ENCODE results near the gene RPTOR. TPM values are rescaled to one million over a fixed set of nuclear protein-coding genes. Genes with fewer than 3 reads are reported as not detected.

RPTOR gene
- total RNA-seq, 3 donors from 2014 or later (not counting 1 experiment from before 2014, with no cell fraction given) = 49.2 to 63.6 (median 55.4) TPM

DNA sequence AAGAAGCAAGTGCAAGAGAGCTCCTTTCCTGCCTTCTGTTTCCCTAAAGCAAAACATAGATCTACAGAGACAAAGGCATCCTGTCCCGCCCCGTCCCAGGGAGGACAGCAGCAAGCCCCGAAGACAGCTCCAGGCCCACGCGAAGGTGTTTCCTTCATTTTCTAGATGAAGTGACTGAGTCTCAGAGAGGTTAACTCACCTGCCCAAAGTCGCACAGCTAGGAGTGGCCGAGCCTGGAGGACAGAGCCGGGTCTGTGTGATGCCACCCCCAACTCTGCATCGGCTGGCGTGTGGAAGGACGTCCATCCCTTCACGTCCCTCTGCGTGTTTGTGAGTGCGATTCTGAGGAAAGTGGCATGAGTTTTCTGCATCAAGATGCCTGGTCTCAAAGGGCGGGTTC lies 259.8 kb downstream of the RPTOR start:
- H3K4me1 Mint-ChIP-seq = no peaks in the 10 kb centered on the region
- no peak overlapping the region for H3K4me3 ChIP-seq (ENCODE audit: low read length)
- 95% methylated on average over 15 of the region's 15 CpGs for WGBS (ENCODE audit: insufficient coverage)
- H3K36me3 ChIP-seq (ENCODE audit: control insufficient read depth, insufficient read depth, low read length) = no peaks in the 10 kb centered on the region
- no peaks in the 10 kb centered on the region for H3K27me3 ChIP-seq (ENCODE audit: control insufficient read depth, insufficient read depth, low read length)
- intact Hi-C loops (cut with micrococcal nuclease) = no loop called here
- H3K36me3 Mint-ChIP-seq = peaks cover 17% of the 10 kb centered on the region
- H3K9me3 ChIP-seq (ENCODE audit: control insufficient read depth, insufficient read depth, low read length) = peaks cover 4% of the 10 kb centered on the region
- H3K4me1 ChIP-seq (ENCODE audit: control insufficient read depth, insufficient read depth, low read length) = no peaks in the 10 kb centered on the region
- H3K4me3 Mint-ChIP-seq = no peak overlapping the region
- TF ChIP-seq, protein P1, sequence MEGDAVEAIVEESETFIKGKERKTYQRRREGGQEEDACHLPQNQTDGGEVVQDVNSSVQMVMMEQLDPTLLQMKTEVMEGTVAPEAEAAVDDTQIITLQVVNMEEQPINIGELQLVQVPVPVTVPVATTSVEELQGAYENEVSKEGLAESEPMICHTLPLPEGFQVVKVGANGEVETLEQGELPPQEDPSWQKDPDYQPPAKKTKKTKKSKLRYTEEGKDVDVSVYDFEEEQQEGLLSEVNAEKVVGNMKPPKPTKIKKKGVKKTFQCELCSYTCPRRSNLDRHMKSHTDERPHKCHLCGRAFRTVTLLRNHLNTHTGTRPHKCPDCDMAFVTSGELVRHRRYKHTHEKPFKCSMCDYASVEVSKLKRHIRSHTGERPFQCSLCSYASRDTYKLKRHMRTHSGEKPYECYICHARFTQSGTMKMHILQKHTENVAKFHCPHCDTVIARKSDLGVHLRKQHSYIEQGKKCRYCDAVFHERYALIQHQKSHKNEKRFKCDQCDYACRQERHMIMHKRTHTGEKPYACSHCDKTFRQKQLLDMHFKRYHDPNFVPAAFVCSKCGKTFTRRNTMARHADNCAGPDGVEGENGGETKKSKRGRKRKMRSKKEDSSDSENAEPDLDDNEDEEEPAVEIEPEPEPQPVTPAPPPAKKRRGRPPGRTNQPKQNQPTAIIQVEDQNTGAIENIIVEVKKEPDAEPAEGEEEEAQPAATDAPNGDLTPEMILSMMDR (IDR thresholded peaks at IDR 0.05) = no peak
- ATAC-seq (no peak), DNase-seq (no peak)
- no peak overlapping the region for H3K27ac Mint-ChIP-seq
- no peak overlapping the region for H3K27ac ChIP-seq (ENCODE audit: low read length)
- no peaks in the 10 kb centered on the region for H3K27me3 Mint-ChIP-seq (ENCODE audit: low read depth in 2 of 2)
- peaks cover 0 to 6% of the 10 kb centered on the region in 2 donors for H3K9me3 Mint-ChIP-seq

DNA sequence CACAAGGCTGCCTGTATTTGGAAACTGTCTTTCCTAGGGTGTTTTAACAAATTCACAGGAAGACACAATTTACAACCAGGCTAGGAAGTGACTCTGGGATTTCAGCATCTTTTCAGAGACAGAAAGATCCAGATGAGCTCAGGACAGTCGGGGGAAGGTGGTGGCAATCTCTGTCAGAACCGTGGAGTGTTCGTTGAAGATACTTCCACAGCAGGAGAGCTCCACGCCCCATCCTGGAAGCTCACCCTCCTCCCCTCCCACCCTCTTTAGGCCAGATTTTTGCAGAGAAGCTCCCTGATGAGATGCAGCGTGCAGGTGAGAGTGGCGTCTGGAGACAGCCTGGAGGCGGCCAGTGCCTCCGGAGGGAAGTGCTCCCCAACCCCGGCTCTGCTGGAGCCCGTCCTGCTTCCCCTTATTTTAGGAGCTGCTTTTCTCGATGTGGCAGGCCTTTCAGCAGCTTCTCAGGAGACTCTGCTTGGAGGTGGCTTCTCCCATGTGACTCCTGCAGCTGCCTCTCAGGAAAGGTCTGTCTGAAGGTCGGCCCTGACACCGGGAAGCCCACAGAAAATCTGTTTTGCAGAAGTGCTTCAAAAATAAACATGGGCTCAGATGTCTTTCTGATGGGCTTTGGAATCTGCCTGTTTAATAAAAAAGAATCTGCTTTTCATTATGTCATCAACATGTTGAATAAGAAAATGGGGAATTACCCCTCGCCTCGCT lies 260.6 kb downstream of the RPTOR start:
- H3K4me3 Mint-ChIP-seq = no peak overlapping the region
- WGBS (ENCODE audit: insufficient coverage) = 81% methylated on average over 15 of the region's 15 CpGs
- Histone ChIP-seq H3K27ac (ENCODE audit: low read length) (no peak overlapping the region), H3K36me3 (ENCODE audit: control insufficient read depth, insufficient read depth, low read length) (no peaks in the 10 kb centered on the region), H3K4me3 (ENCODE audit: low read length) (no peak overlapping the region), H3K27me3 (ENCODE audit: control insufficient read depth, insufficient read depth, low read length) (no peaks in the 10 kb centered on the region), H3K9me3 (ENCODE audit: control insufficient read depth, insufficient read depth, low read length) (peaks cover 4% of the 10 kb centered on the region), H3K4me1 (ENCODE audit: control insufficient read depth, insufficient read depth, low read length) (no peaks in the 10 kb centered on the region)
- ATAC-seq (no peak), DNase-seq (no peak)
- no peaks in the 10 kb centered on the region for H3K4me1 Mint-ChIP-seq
- H3K27me3 Mint-ChIP-seq (ENCODE audit: low read depth in 2 of 2) = no peaks in the 10 kb centered on the region
- intact Hi-C loops (cut with micrococcal nuclease) = no loop called here
- H3K27ac Mint-ChIP-seq = no peak overlapping the region
- peaks cover 0 to 6% of the 10 kb centered on the region in 2 donors for H3K9me3 Mint-ChIP-seq
- peaks cover 17% of the 10 kb centered on the region for H3K36me3 Mint-ChIP-seq
- TF ChIP-seq, protein P1 (IDR thresholded peaks at IDR 0.05) = no peak

DNA sequence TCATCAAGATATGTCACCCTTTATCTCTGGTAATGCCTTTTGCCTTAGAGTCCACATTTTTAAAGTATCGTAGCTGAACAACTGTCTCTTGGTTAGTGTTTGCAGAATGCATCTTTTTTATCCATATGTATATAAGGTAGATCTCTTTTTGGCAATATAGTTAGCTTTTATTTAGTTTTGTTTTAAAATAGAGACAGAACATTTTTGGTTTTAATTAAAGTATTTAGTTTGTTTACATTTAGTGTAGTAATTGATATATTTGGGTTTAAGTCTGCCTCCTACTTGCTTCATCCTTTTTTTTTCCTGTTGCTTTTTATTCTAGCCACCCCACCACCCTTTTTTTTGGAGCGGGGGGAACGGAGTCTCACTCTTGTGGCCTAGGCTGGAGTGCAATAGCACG lies 262.4 kb downstream of the RPTOR start:
- H3K4me1 Mint-ChIP-seq = peaks cover 12% of the 10 kb centered on the region in 2 donors
- Histone ChIP-seq H3K4me1 (ENCODE audit: control insufficient read depth, insufficient read depth, low read length) (peaks cover 8% of the 10 kb centered on the region), H3K4me3 (ENCODE audit: low read length) (no peak overlapping the region), H3K9me3 (ENCODE audit: control insufficient read depth, insufficient read depth, low read length) (peaks cover 4% of the 10 kb centered on the region), H3K27me3 (ENCODE audit: control insufficient read depth, insufficient read depth, low read length) (no peaks in the 10 kb centered on the region), H3K36me3 (ENCODE audit: control insufficient read depth, insufficient read depth, low read length) (no peaks in the 10 kb centered on the region), H3K27ac (ENCODE audit: low read length) (no peak overlapping the region)
- ATAC-seq = no peak
- H3K4me3 Mint-ChIP-seq = no peak overlapping the region
- no peak overlapping the region for H3K27ac Mint-ChIP-seq
- H3K27me3 Mint-ChIP-seq (ENCODE audit: low read depth in 2 of 2) = no peaks in the 10 kb centered on the region
- TF ChIP-seq, protein P1 (IDR thresholded peaks at IDR 0.05) = no peak
- 95% methylated on average over 3 of the region's 4 CpGs for WGBS (ENCODE audit: insufficient coverage)
- intact Hi-C loops (cut with micrococcal nuclease) = no loop called here
- no peak for DNase-seq
- peaks cover 0 to 6% of the 10 kb centered on the region in 2 donors for H3K9me3 Mint-ChIP-seq
- H3K36me3 Mint-ChIP-seq = peaks cover 17% of the 10 kb centered on the region

DNA sequence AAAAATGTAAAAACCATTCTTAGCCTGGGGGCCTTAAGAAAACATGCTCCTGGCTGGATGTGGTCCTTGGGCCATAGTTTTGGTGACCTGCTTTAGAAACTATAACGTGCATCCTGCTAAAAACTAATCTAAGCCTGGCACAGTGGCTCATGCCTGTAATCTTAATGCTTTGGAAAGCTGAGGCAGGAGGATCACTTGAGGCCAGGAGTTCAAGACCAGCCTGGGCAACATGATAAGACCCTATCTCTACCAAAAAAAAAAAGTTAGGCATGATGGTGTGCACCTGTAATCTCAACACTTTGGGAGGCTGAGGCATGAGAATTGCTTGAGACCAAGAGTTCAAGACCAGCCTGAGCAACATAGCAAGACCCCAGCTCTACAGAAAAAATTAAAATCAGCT lies 263.2 kb downstream of the RPTOR start:
- Histone ChIP-seq H3K4me3 (ENCODE audit: low read length) (no peak overlapping the region), H3K27me3 (ENCODE audit: control insufficient read depth, insufficient read depth, low read length) (no peaks in the 10 kb centered on the region), H3K36me3 (ENCODE audit: control insufficient read depth, insufficient read depth, low read length) (peaks cover 5% of the 10 kb centered on the region), H3K4me1 (ENCODE audit: control insufficient read depth, insufficient read depth, low read length) (peaks cover 8% of the 10 kb centered on the region), H3K27ac (ENCODE audit: low read length) (no peak overlapping the region), H3K9me3 (ENCODE audit: control insufficient read depth, insufficient read depth, low read length) (peaks cover 4% of the 10 kb centered on the region)
- TF ChIP-seq, protein P1 (IDR thresholded peaks at IDR 0.05) = no peak
- no peaks in the 10 kb centered on the region for H3K27me3 Mint-ChIP-seq (ENCODE audit: low read depth in 2 of 2)
- H3K27ac Mint-ChIP-seq = no peak overlapping the region
- peaks cover 13 to 21% of the 10 kb centered on the region in 2 donors for H3K4me1 Mint-ChIP-seq
- 100% methylated on average over 1 of the region's 1 CpG for WGBS (ENCODE audit: insufficient coverage)
- peaks cover 0 to 6% of the 10 kb centered on the region in 2 donors for H3K9me3 Mint-ChIP-seq
- H3K36me3 Mint-ChIP-seq = peaks cover 17% of the 10 kb centered on the region
- H3K4me3 Mint-ChIP-seq = no peak overlapping the region
- no peak for DNase-seq
- ATAC-seq = no peak
- intact Hi-C loops (cut with micrococcal nuclease) = no loop called here
